Effector CD8-positive, alpha-beta T cell (primary cell): ENCODE data around the gene FAM3A.

ENCODE experiments used
- DNase-seq: peaks from one replicate; lab custom pipeline; 2025; lab: John Stamatoyannopoulos, UW

Gene FAM3A

GRCh38 chrX:154478728-154479622 lies 37.1 kb downstream of the FAM3A start, which contains the start of gene LAGE3:
TSS of gene LAGE3 (minus strand) at chrX:154479281. CDS start at chrX:154478915, 366 bp downstream.
- DNase-seq = peak; percentile 87

GRCh38 chrX:154477891-154478477 lies 38.0 kb downstream of the FAM3A start:
- no peak for DNase-seq

GRCh38 chrX:154476821-154477220 lies 39.2 kb downstream of the FAM3A start:
- DNase-seq = no peak

GRCh38 chrX:154473683-154474082 lies 42.3 kb downstream of the FAM3A start:
- DNase-seq = no peak

- DNase-seq = no peak
These were observed 43.1 kb downstream of the FAM3A start for GRCh38 chrX:154472685-154473632.

- DNase-seq = no peak
These were observed 44.0 kb downstream of the FAM3A start for GRCh38 chrX:154471839-154472684.

- DNase-seq = no peak
These were observed 45.0 kb downstream of the FAM3A start for GRCh38 chrX:154470914-154471568.

- DNase-seq = no peak
These were observed 45.6 kb downstream of the FAM3A start for GRCh38 chrX:154470434-154470833.

GRCh38 chrX:154469880-154470279 lies 46.2 kb downstream of the FAM3A start:
- no peak for DNase-seq

- DNase-seq = no peak
These were observed 46.9 kb downstream of the FAM3A start for GRCh38 chrX:154469114-154469513.

GRCh38 chrX:154468217-154468616 lies 47.8 kb downstream of the FAM3A start:
- DNase-seq = no peak

GRCh38 chrX:154467556-154467955 lies 48.5 kb downstream of the FAM3A start:
- DNase-seq = no peak

GRCh38 chrX:154466907-154467306 lies 49.1 kb downstream of the FAM3A start:
- no peak for DNase-seq

GRCh38 chrX:154466036-154466435 lies 50.0 kb downstream of the FAM3A start:
- DNase-seq = no peak

GRCh38 chrX:154465601-154466000 lies 50.4 kb downstream of the FAM3A start:
- DNase-seq = no peak

- no peak for DNase-seq
These were observed 51.1 kb downstream of the FAM3A start for GRCh38 chrX:154464806-154465365.

- no peak for DNase-seq
These were observed 52.3 kb downstream of the FAM3A start for GRCh38 chrX:154463611-154464220.

GRCh38 chrX:154462396-154462795 lies 53.6 kb downstream of the FAM3A start:
- DNase-seq = no peak

- DNase-seq = no peak
These were observed 55.7 kb downstream of the FAM3A start for GRCh38 chrX:154460326-154460725.

- no peak for DNase-seq
These were observed 56.2 kb downstream of the FAM3A start for GRCh38 chrX:154459832-154460231.
